Loucy (cell line): ENCODE measurements around the gene PAXX.

ENCODE experiments used
- H2AFZ ChIP-seq: fragments of 200-600 bp; sonication (generic); 2 replicates; pipeline ENCODE4 v1.6.0; 2016; ENCODE audit warnings: antibody characterized with exemption, mild to moderate bottlenecking, low read length, moderate library complexity
- H3F3A ChIP-seq: fragments of 200-600 bp; 2 replicates; pipeline ENCODE4 v1.6.0; 2016; ENCODE audit warnings: antibody characterized with exemption, low read depth, mild to moderate bottlenecking
- H3K27me3 ChIP-seq: fragments of 200-600 bp; sonication (generic); 2 replicates; pipeline ENCODE4 v1.6.1; 2014; ENCODE audit warnings: low read length, mild to moderate bottlenecking; ENCODE audit not compliant: insufficient read depth, poor library complexity, severe bottlenecking
- H3K36me3 ChIP-seq: fragments of 200-600 bp; sonication (generic); 2 replicates; pipeline ENCODE4 v1.6.1; 2016; ENCODE audit warnings: low read length; ENCODE audit not compliant: insufficient read depth
- H3K4me1 ChIP-seq: fragments of 200-600 bp; sonication (generic); 2 replicates; pipeline ENCODE4 v1.5.1; 2014; ENCODE audit warnings: low read length, mild to moderate bottlenecking; ENCODE audit not compliant: insufficient read depth, poor library complexity, severe bottlenecking
- H3K4me2 ChIP-seq: fragments of 200-600 bp; sonication (generic); 2 replicates; pipeline ENCODE4 v1.6.0; 2014; ENCODE audit warnings: antibody characterized with exemption, low read length, low read depth, mild to moderate bottlenecking; ENCODE audit not compliant: poor library complexity, severe bottlenecking
- H3K4me3 ChIP-seq: fragments of 200-600 bp; sonication (generic); 2 replicates; pipeline ENCODE4 v1.5.1; 2014; ENCODE audit warnings: low read length, mild to moderate bottlenecking, mixed read lengths; ENCODE audit not compliant: poor library complexity, severe bottlenecking
- H3K79me2 ChIP-seq: fragments of 200-600 bp; sonication (generic); 2 replicates; pipeline ENCODE4 v1.6.1; 2014; ENCODE audit warnings: low read length; ENCODE audit not compliant: insufficient read depth
- H3K9ac ChIP-seq: fragments of 200-600 bp; sonication (generic); 2 replicates; pipeline ENCODE4 v1.6.0; 2014; ENCODE audit warnings: mild to moderate bottlenecking, low read depth, low read length, moderate library complexity; ENCODE audit not compliant: poor library complexity, severe bottlenecking
- H3K9me2 ChIP-seq: fragments of 200-600 bp; sonication (generic); replicated peaks from 2 replicates; pipeline ENCODE4 v1.6.1; 2016; ENCODE audit warnings: low read depth, low read length, mixed read lengths
- H3K9me3 ChIP-seq: fragments of 200-600 bp; sonication (generic); 2 replicates; pipeline ENCODE4 v1.6.1; 2014; ENCODE audit warnings: mild to moderate bottlenecking, antibody characterized with exemption, low read length, low read depth; ENCODE audit not compliant: insufficient read depth
- H4K20me1 ChIP-seq: fragments of 200-600 bp; sonication (generic); 2 replicates; pipeline ENCODE4 v1.6.0; 2014; ENCODE audit warnings: antibody characterized with exemption, low read length, mild to moderate bottlenecking; ENCODE audit not compliant: insufficient read depth, poor library complexity, severe bottlenecking
- EZH2phosphoT487 ChIP-seq: fragments of 200-600 bp; IDR thresholded peaks from 2 replicates; pipeline ENCODE4 v1.6.1; 2018; ENCODE audit warnings: antibody characterized with exemption, mild to moderate bottlenecking, moderate library complexity, borderline replicate concordance
- TF ChIP-seq, protein P1 (sequence below): fragments of 200-600 bp; sonication (generic); conservative IDR thresholded peaks from 2 replicates; pipeline ENCODE4 v1.5.1; 2014; ENCODE audit warnings: mild to moderate bottlenecking, antibody characterized with exemption, low read length

The PAXX gene

DNA sequence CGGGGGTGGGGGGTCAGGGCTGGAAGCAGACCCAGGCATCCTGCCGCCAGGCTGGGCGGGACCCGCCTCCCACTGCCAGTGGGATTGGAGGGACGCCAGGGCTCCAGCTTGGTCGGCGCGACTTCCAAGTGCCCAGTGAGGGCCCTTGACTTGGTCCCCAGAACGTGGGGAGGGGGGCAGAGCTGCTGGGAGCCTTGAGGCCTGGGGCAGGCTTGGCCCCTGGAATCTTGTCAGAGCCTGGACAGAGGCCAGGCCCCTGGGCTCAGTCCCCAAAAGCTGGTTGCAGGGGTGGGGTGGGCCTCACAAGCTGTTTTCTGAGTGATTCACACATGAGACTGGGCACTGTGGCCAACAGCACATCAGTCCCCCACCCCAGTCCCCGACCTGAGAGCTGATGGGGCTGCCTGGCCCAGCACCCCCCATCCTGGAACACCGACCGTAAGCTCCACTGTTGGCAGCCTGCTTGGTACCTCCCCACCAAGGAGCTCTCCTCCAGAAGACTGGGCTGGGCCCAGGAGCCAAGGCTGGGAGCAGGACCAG lies 3.6 kb downstream of the PAXX start:
- H3K79me2 ChIP-seq: peaks cover 18% of the 10 kb centered on the region
- TF ChIP-seq EZH2phosphoT487: no peak
- TF ChIP-seq, protein P1, sequence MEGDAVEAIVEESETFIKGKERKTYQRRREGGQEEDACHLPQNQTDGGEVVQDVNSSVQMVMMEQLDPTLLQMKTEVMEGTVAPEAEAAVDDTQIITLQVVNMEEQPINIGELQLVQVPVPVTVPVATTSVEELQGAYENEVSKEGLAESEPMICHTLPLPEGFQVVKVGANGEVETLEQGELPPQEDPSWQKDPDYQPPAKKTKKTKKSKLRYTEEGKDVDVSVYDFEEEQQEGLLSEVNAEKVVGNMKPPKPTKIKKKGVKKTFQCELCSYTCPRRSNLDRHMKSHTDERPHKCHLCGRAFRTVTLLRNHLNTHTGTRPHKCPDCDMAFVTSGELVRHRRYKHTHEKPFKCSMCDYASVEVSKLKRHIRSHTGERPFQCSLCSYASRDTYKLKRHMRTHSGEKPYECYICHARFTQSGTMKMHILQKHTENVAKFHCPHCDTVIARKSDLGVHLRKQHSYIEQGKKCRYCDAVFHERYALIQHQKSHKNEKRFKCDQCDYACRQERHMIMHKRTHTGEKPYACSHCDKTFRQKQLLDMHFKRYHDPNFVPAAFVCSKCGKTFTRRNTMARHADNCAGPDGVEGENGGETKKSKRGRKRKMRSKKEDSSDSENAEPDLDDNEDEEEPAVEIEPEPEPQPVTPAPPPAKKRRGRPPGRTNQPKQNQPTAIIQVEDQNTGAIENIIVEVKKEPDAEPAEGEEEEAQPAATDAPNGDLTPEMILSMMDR: no peak
- no peak overlapping the region for H3K4me2 ChIP-seq
- no peaks in the 10 kb centered on the region for H3K36me3 ChIP-seq
- H4K20me1 ChIP-seq: peaks cover 12% of the 10 kb centered on the region
- H3K27me3 ChIP-seq: no peaks in the 10 kb centered on the region
- no peak overlapping the region for H2AFZ ChIP-seq
- H3K9me2 ChIP-seq: no peaks in the 10 kb centered on the region
- peak overlapping the region; percentile 17 for H3K9ac ChIP-seq
- H3F3A ChIP-seq: no peaks in the 10 kb centered on the region
- no peaks in the 10 kb centered on the region for H3K9me3 ChIP-seq
- peaks cover 18% of the 10 kb centered on the region for H3K4me1 ChIP-seq
- H3K4me3 ChIP-seq: no peak overlapping the region

GRCh38 chr9:136996361-136997292 lies 4.4 kb downstream of the PAXX start, which contains the start of gene CLIC3:
TSS of gene CLIC3 (minus strand) at chr9:136996568. CDS start at chr9:136996543, 25 bp downstream.
- Histone ChIP-seq H3K9ac (peak within 1 kb of the TSS; percentile 17), H4K20me1 (peaks cover 12% of the 10 kb centered on the region), H3K4me3 (no peak within 1 kb of the TSS), H3K4me2 (no peak within 1 kb of the TSS), H3K4me1 (peaks cover 18% of the 10 kb centered on the region), H3K9me3 (no peaks in the 10 kb centered on the region), H3K9me2 (no peaks in the 10 kb centered on the region), H3K79me2 (peaks cover 18% of the 10 kb centered on the region), H3K27me3 (no peaks in the 10 kb centered on the region), H3K36me3 (no peaks in the 10 kb centered on the region), H3F3A (no peaks in the 10 kb centered on the region), H2AFZ (no peak within 1 kb of the TSS)
- no peak for TF ChIP-seq EZH2phosphoT487
- TF ChIP-seq, protein P1: no peak

- no peak overlapping the region for H3K4me3 ChIP-seq
- no peaks in the 10 kb centered on the region for H3K36me3 ChIP-seq
- H2AFZ ChIP-seq: no peak overlapping the region
- no peaks in the 10 kb centered on the region for H3K27me3 ChIP-seq
- H3K4me1 ChIP-seq: peaks cover 18% of the 10 kb centered on the region
- H4K20me1 ChIP-seq: peaks cover 12% of the 10 kb centered on the region
- peaks cover 18% of the 10 kb centered on the region for H3K79me2 ChIP-seq
- no peak overlapping the region for H3K4me2 ChIP-seq
- TF ChIP-seq, protein P1: no peak
- no peak for TF ChIP-seq EZH2phosphoT487
- H3K9me3 ChIP-seq: no peaks in the 10 kb centered on the region
- H3F3A ChIP-seq: no peaks in the 10 kb centered on the region
- no peak overlapping the region for H3K9ac ChIP-seq
- H3K9me2 ChIP-seq: no peaks in the 10 kb centered on the region
These were observed 5.1 kb downstream of the PAXX start for GRCh38 chr9:136997371-136997770.
